Measurements from ENCODE around the gene C18orf54. TPM values are rescaled to one million over a fixed set of nuclear protein-coding genes. Genes with fewer than 3 reads are reported as not detected.
"Not testable (repeated sequence)": the region's sequence is repeated elsewhere in the genome, so short reads cannot be mapped to it uniquely, and the experiment has no call there.

C18orf54 gene
- total RNA-seq (1 to 10 TPM; 2.9 to 4.3 (median 3.6) TPM), polyA plus RNA-seq (1 to 10 TPM in 1 of 3 donors, under 1 TPM in 2; 0.67 to 1.1 (median 0.97) TPM)
- long read RNA-seq, donor 1, full-length matches to known transcripts, result 1 of 1 reads
- long read RNA-seq, donor 1, partial matches to known transcripts, result 0 of 1 reads
- long read RNA-seq, donor 1, other reads (novel, unspliced or antisense), result 0 of 1 reads
- long read RNA-seq, donor 2, full-length matches to known transcripts, result 1 of 1 reads
- long read RNA-seq, donor 2, partial matches to known transcripts, result 0 of 1 reads
- long read RNA-seq, donor 2, other reads (novel, unspliced or antisense), result 0 of 1 reads

DNA sequence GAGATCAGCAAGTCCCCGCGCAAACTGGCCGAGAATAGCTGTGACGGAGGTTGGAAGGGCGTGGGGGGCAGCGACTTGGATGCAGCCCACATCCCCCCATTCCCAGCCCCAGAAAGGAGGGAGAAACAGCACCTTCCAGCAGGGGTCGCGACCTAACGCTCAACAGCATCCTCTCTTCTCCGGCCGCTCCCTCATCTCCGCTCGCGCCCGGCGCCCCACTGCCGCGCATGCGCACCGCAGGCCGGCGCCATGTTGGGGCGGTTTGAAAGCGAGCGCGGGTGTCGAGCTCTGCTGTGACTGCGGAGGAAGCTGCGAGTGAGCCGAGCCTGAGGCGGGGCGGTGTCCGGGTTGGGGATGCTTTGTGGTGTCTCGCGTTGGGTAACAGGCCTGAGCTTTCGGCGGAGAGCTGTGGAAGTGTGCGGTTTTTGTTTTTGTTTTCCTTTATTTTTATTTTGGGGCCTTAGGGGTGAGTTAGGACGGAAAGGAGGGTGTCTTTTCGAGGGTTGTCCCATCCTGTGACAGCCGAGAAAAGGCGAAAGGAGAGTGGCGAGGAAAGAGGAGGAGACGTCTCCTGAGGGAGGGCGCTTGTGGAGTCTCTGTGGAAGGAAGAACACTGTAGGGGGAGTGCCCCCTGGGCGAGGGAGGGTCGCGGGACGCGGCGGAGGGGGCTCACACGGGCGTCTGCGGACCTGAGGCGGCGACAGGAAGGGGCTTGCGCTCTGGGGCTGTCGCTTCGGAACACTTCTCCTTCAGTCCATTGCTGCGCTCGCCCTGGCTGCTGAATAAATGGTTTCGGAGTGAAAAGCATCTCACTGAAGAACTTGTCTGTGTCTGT, at the start of gene C18orf54, which contains the start of gene STARD6:
Gene C18orf54 (plus strand): TSS at position 247 of the 835 bp plus-strand sequence. CDS start 2,667 bp downstream, outside the sequence.
Gene STARD6 (minus strand): TSS at position 199 of the 835 bp plus-strand sequence. CDS start 3,285 bp downstream, outside the sequence.
- peaks cover 0 to 22% (median 16%) of the 10 kb centered on the region in 6 donors for H3K4me1 ChIP-seq
- intact Hi-C loops (cut with DNase I; ENCODE audit: low total_unique reads), result no loop called here
- peak; percentile 98 for DNase-seq
- TF ChIP-seq, protein P1, sequence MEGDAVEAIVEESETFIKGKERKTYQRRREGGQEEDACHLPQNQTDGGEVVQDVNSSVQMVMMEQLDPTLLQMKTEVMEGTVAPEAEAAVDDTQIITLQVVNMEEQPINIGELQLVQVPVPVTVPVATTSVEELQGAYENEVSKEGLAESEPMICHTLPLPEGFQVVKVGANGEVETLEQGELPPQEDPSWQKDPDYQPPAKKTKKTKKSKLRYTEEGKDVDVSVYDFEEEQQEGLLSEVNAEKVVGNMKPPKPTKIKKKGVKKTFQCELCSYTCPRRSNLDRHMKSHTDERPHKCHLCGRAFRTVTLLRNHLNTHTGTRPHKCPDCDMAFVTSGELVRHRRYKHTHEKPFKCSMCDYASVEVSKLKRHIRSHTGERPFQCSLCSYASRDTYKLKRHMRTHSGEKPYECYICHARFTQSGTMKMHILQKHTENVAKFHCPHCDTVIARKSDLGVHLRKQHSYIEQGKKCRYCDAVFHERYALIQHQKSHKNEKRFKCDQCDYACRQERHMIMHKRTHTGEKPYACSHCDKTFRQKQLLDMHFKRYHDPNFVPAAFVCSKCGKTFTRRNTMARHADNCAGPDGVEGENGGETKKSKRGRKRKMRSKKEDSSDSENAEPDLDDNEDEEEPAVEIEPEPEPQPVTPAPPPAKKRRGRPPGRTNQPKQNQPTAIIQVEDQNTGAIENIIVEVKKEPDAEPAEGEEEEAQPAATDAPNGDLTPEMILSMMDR (IDR thresholded peaks at IDR 0.05 in 8 of 11, conservative IDR thresholded peaks at IDR 0.05 in 3 of 11), result peak in 10 of 11 experiments; percentile 13 to 65 (median 50)
- TF ChIP-seq POLR2AphosphoS5 (IDR thresholded peaks at IDR 0.05) (peak; percentile 82 to 92 (median 91)), POLR2A (IDR thresholded peaks at IDR 0.05) (peak in 1 of 3 donors; percentile 10)
- H3K9me3 ChIP-seq, result no peaks in the 10 kb centered on the region
- H3K4me3 ChIP-seq, result peak within 1 kb of the TSS; percentile 72 to 87 (median 78)
- WGBS, 5 donors, result 0 to 1% (median 0%) methylated on average over 45 to 62 of the region's 62 CpGs
- peaks cover 0 to 8% (median 0%) of the 10 kb centered on the region in 6 donors for H3K36me3 ChIP-seq
- peak within 1 kb of the TSS in 7 of 8 donors; percentile 51 to 84 (median 75) for H3K27ac ChIP-seq
- H3K27me3 ChIP-seq (replicated peaks in 1 of 7), result peaks cover 0 to 6% (median 0%) of the 10 kb centered on the region in 7 donors

DNA sequence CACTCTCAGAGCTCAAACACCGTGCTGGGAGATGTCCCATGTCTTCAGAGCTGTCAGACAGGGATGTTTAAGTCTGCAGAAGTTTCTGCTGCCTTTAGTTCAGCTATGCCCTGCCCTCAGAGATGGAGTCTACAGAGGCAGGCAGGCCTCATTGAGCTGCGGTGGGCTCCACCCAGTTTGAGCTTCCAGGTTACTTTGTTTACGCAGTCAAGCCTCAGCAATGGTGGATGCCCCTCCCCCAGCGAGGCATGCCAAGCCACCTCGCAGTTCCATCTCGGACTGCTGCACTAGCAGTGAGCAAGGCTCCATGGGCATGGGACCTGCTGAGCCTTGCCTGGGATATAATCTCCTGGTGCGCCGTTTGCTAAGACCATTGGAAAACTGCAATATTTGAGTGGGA, 48.1 kb upstream of the C18orf54 start:
- DNase-seq; H3K36me3 ChIP-seq; H3K4me1 ChIP-seq; H3K27me3 ChIP-seq (replicated peaks in 1 of 7); intact Hi-C loops (cut with DNase I; ENCODE audit: low total_unique reads); H3K9me3 ChIP-seq; H3K27ac ChIP-seq; H3K4me3 ChIP-seq: not testable (repeated sequence)
- 83 to 97% (median 91%) methylated on average over 8 of the region's 8 CpGs for WGBS, 5 donors

DNA sequence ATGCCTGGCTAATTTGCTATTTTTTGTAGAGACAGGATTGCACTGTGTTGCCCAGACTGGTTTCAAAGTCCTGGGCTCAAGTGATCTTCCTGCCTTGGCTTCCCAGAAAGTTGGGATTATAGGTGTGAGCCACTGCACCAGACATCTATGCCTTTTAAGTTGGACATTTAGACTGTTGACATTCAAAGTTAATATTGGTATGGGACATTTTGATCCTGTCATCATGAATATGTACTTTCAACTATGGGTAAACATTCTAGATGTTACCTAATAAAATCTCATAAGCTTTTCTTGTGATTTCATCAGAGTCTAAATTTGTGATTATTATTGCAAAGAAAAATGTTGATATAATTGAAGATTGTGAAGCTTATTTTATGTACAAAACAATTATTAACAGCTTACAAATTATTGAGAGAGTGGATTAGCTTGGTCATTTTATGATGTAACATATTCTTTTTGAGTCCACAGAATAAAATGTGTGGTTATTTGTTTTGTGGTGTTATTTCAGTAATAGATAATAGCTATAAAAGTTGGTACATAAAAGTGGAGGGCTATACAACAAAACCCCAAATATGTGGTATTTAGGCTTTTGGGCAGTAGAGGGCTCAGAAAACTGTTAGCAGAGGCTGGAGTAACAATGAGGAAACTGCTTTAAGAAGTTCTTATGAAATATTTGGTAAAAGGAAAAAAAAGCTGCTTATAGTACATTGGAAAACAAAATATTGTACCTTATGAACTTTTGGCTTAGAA, 41.5 kb upstream of the C18orf54 start:
- no peak for DNase-seq
- Histone ChIP-seq H3K27ac (no peak overlapping the region), H3K4me3 (no peak overlapping the region), H3K36me3 (no peaks in the 10 kb centered on the region), H3K4me1 (no peaks in the 10 kb centered on the region), H3K27me3 (replicated peaks in 1 of 7) (no peaks in the 10 kb centered on the region), H3K9me3 (peaks cover 0 to 3% (median 0%) of the 10 kb centered on the region in 8 donors)
- TF ChIP-seq POLR2AphosphoS5 (IDR thresholded peaks at IDR 0.05), result no peak
- TF ChIP-seq, protein P1 (IDR thresholded peaks at IDR 0.05 in 8 of 11, conservative IDR thresholded peaks at IDR 0.05 in 3 of 11), result no peak
- TF ChIP-seq POLR2A (IDR thresholded peaks at IDR 0.05), result no peak
- intact Hi-C loops (cut with DNase I; ENCODE audit: low total_unique reads), result no loop called here

GRCh38 chr18:54323561-54323960, 34.1 kb upstream of the C18orf54 start:
- Histone ChIP-seq H3K36me3 (no peaks in the 10 kb centered on the region), H3K4me3 (no peak overlapping the region), H3K4me1 (no peaks in the 10 kb centered on the region), H3K27ac (no peak overlapping the region), H3K27me3 (replicated peaks in 1 of 7) (no peaks in the 10 kb centered on the region), H3K9me3 (no peaks in the 10 kb centered on the region)
- intact Hi-C loops (cut with DNase I; ENCODE audit: low total_unique reads), result no loop called here
- no peak for TF ChIP-seq POLR2AphosphoS5 (IDR thresholded peaks at IDR 0.05)
- no peak for TF ChIP-seq POLR2A (IDR thresholded peaks at IDR 0.05)
- TF ChIP-seq, protein P1 (IDR thresholded peaks at IDR 0.05 in 8 of 11, conservative IDR thresholded peaks at IDR 0.05 in 3 of 11), result no peak
- no peak for DNase-seq
